AG04449 (cell line): Measurements from ENCODE around the gene GALNT6.

ENCODE experiments used
- CTCF ChIA-PET: fragments of 350-600 bp; formaldehyde crosslinking; extraction: SDS; loops from one replicate; lab custom pipeline; 2021; ENCODE audit warnings: antibody characterized with exemption; lab: Yijun Ruan, JAX
- POLR2A ChIA-PET: fragments of 400-600, 350-600 bp; formaldehyde crosslinking; extraction: SDS; loops from one replicate; lab custom pipeline; 2020; ENCODE audit warnings: antibody characterized with exemption, inconsistent platforms; lab: Yijun Ruan, JAX
- DNase-seq: peaks from one replicate; pipeline ENCODE4 v3.0.0-alpha.2; 2010; ENCODE audit warnings: low read depth, low spot score
- H3K4me3 ChIP-seq: 2 replicates; pipeline ENCODE4 v1.5.1; 2011; ENCODE audit warnings: low read depth, mild to moderate bottlenecking, control low read depth, low read length
- CTCF ChIP-seq: IDR thresholded peaks from one replicate; pipeline ENCODE4 v1.5.1; 2011; ENCODE audit warnings: mild to moderate bottlenecking, moderate library complexity, low read length, control low read depth, inconsistent platforms; ENCODE audit not compliant: insufficient read depth; ENCODE audit errors: missing control alignments

The GALNT6 gene

GRCh38 chr12:51371295-51371953, 19.8 kb downstream of the GALNT6 start:
- TF ChIP-seq CTCF, result no peak
- ChIA-PET POLR2A (interaction anchor here (0.6 to 1.3 kb wide), 6 partner anchors 11 to 288 kb away, joined by 3 to 6 read pairs (median 4); partner anchors contain the start of genes CSRNP2 and GALNT6), CTCF (interaction anchor here (0.8 to 1.3 kb wide), 7 partner anchors 9 to 449 kb away, joined by 3 to 6 read pairs (median 4); no protein-coding TSS in a partner anchor)
- no peak overlapping the region for H3K4me3 ChIP-seq
- peak; percentile 83 for DNase-seq

- POLR2A ChIA-PET, result interaction anchor here (1.3 kb wide), 1 partner anchor 24 kb away, joined by 3 read pairs; no protein-coding TSS in a partner anchor
- CTCF ChIA-PET, result interaction anchor here (1.3 kb wide), 2 partner anchors 16 to 18 kb away, joined by 4 read pairs; no protein-coding TSS in a partner anchor
- TF ChIP-seq CTCF, result no peak
- H3K4me3 ChIP-seq, result no peak overlapping the region
- no peak for DNase-seq
Observed at GRCh38 chr12:51370667-51371066, 20.5 kb downstream of the GALNT6 start.

- TF ChIP-seq CTCF, result no peak
- DNase-seq, result no peak
- CTCF ChIA-PET, result interaction anchor here (0.9 to 1.8 kb wide), 5 partner anchors 8 to 454 kb away, joined by 3 to 7 read pairs (median 4); no protein-coding TSS in a partner anchor
- no peak overlapping the region for H3K4me3 ChIP-seq
- POLR2A ChIA-PET, result no interaction called here
Observed at GRCh38 chr12:51369581-51369980, 21.6 kb downstream of the GALNT6 start.

GRCh38 chr12:51368640-51369517, 22.3 kb downstream of the GALNT6 start:
- no peak for TF ChIP-seq CTCF
- no peak overlapping the region for H3K4me3 ChIP-seq
- POLR2A ChIA-PET, result no interaction called here
- DNase-seq, result no peak
- CTCF ChIA-PET, result interaction anchor here (0.9 to 1.8 kb wide), 7 partner anchors 8 to 455 kb away, joined by 3 to 7 read pairs (median 4); no protein-coding TSS in a partner anchor

- ChIA-PET POLR2A (no interaction called here), CTCF (interaction anchor here (1.1 to 2.8 kb wide), 3 partner anchors 11 to 24 kb away, joined by 3 to 13 read pairs (median 7); no protein-coding TSS in a partner anchor)
- no peak for DNase-seq
- H3K4me3 ChIP-seq, result no peak overlapping the region
- no peak for TF ChIP-seq CTCF
Observed at GRCh38 chr12:51365276-51365675, 25.9 kb downstream of the GALNT6 start.
